ENCODE measurements around the gene SNAI3. TPM values are rescaled to one million over a fixed set of nuclear protein-coding genes. Genes with fewer than 3 reads are reported as not detected.

SNAI3 gene
- total RNA-seq, 1 experiment from 2014 or later = 2.2 TPM

DNA sequence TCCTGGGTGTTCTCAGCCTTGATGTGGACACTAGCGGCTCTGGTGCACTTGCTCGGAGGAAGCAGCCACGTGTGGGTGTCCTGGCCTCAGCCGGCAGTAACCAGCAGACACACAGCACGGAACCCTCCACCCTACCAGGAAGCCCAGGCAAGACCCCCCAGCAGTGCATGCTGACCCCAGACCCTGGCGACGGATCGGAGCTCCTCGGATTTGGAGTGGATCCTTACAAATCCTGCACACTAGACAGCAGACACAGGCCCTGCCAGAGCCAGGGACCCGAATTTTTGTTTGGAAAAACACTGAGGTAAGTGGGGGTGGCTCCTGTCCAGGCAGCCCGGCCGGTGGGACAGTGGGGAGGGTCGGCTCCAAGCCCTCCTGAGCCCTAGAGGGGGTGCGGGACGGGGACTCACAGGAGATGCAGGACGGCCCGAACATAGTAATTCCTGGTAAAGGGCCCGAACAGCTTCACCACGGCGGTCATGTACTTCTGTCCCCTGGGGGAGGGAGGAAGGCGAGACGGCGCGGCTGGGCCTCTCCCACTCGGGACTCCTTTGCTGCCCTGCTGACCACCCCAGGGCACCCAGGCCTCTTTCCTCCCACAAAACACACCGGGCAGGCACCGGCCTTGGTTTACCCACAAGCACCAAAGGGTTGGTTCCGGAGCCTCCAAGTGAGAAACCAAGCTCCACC lies 39.8 kb downstream of the SNAI3 start (continued):
- TF ChIP-seq, protein P1, sequence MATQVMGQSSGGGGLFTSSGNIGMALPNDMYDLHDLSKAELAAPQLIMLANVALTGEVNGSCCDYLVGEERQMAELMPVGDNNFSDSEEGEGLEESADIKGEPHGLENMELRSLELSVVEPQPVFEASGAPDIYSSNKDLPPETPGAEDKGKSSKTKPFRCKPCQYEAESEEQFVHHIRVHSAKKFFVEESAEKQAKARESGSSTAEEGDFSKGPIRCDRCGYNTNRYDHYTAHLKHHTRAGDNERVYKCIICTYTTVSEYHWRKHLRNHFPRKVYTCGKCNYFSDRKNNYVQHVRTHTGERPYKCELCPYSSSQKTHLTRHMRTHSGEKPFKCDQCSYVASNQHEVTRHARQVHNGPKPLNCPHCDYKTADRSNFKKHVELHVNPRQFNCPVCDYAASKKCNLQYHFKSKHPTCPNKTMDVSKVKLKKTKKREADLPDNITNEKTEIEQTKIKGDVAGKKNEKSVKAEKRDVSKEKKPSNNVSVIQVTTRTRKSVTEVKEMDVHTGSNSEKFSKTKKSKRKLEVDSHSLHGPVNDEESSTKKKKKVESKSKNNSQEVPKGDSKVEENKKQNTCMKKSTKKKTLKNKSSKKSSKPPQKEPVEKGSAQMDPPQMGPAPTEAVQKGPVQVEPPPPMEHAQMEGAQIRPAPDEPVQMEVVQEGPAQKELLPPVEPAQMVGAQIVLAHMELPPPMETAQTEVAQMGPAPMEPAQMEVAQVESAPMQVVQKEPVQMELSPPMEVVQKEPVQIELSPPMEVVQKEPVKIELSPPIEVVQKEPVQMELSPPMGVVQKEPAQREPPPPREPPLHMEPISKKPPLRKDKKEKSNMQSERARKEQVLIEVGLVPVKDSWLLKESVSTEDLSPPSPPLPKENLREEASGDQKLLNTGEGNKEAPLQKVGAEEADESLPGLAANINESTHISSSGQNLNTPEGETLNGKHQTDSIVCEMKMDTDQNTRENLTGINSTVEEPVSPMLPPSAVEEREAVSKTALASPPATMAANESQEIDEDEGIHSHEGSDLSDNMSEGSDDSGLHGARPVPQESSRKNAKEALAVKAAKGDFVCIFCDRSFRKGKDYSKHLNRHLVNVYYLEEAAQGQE (IDR thresholded peaks at IDR 0.05; ENCODE audit: low read depth) = no peak
- TF ChIP-seq RAD21 (IDR thresholded peaks at IDR 0.05; ENCODE audit: low read depth) (no peak), SRF (IDR thresholded peaks at IDR 0.05; ENCODE audit: low read depth) (no peak), TCF7L2 (IDR thresholded peaks at IDR 0.05; ENCODE audit: borderline replicate concordance, extremely low read depth, insufficient read depth, insufficient read length) (no peak)
- TF ChIP-seq, protein P2, sequence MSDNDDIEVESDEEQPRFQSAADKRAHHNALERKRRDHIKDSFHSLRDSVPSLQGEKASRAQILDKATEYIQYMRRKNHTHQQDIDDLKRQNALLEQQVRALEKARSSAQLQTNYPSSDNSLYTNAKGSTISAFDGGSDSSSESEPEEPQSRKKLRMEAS (IDR thresholded peaks at IDR 0.05) = no peak

DNA sequence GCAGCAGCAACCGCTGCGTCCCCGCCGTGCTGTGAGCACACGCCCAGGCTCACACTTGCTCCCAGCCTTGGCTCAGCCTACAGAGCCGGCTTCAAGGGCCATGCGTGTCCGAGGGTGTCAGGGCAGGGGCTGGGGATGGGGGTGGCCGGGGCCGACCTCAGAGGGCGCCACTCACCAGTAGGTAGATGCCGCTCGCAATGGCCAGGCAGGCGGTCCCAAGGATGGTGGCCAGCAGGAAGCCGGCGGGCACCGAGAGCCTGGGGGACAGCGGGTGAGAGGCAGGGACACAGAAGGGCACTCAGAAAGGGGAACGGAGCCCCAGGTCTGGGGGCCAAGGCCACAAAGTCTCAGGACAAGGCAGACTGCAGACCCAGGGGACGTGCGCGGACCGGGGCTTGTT lies 40.4 kb downstream of the SNAI3 start:
- Histone ChIP-seq H3K79me2 (ENCODE audit: insufficient read depth, low read length) (peaks cover 36% of the 10 kb centered on the region), H3K36me3 (ENCODE audit: control insufficient read depth in 1 of 2, insufficient read depth in 2 of 2, low read length in 2 of 2) (peaks cover 6 to 10% of the 10 kb centered on the region in 2 experiments; a peak in 2 of 4 replicates), H3K9ac (ENCODE audit: low read length) (no peak overlapping the region), H3K27me3 (ENCODE audit: insufficient read depth, low read length) (no peaks in the 10 kb centered on the region), H3K4me3 (replicated peaks in 1 of 2; ENCODE audit: low read depth in 1 of 2, low read length in 2 of 2) (no peak overlapping the region), H3K4me2 (ENCODE audit: low read length) (no peak overlapping the region), H4K20me1 (ENCODE audit: insufficient read depth) (no peaks in the 10 kb centered on the region), H2AFZ (ENCODE audit: low read depth, low read length, poor library complexity, severe bottlenecking) (no peak overlapping the region), H3K27ac (ENCODE audit: low read depth, low read length) (0 out of 2 replicates have a peak overlapping the region, but pooled peaks have one; percentile 7), H3K9me3 (ENCODE audit: control insufficient read depth in 1 of 2, insufficient read depth in 1 of 2, low read depth in 1 of 2, low read length in 2 of 2) (no peaks in the 10 kb centered on the region), H3K4me1 (ENCODE audit: control insufficient read depth in 1 of 2, insufficient read depth in 2 of 2, low read length in 2 of 2) (peaks cover 3 to 22% of the 10 kb centered on the region in 2 experiments; a peak in 3 of 4 replicates), H3K9me2 (ENCODE audit: insufficient read depth) (no peaks in the 10 kb centered on the region)
- DNase-seq (ENCODE audit: low read depth, low spot score) (no peak), ATAC-seq (no peak)
- intact Hi-C loops (cut with micrococcal nuclease) = no loop called here
- ChIA-PET CTCF (no interaction called here), POLR2A (no interaction called here), RAD21 (ENCODE audit: low non-redundant PET in 1 of 2, low total read pairs in 2 of 2, uncharacterized antibody in 2 of 2, unreplicated experiment in 2 of 2) (no interaction called here)
- no TSS peak for BruUV-seq (replicated peaks)
- TF ChIP-seq RAD21 (IDR thresholded peaks at IDR 0.05; ENCODE audit: low read depth) (no peak), EGR1 (IDR thresholded peaks at IDR 0.05; ENCODE audit: low read depth) (no peak), EZH2phosphoT487 (IDR thresholded peaks at IDR 0.05; ENCODE audit: borderline replicate concordance) (no peak)
